HG03575 (cell line): Measurements from ENCODE around the gene EGR2.

Experiments used
- ATAC-seq: cut with Tn5 transposase; IDR thresholded peaks from one replicate; pipeline ENCODE4 v1.9.1; 2021; ENCODE audit not compliant: unreplicated experiment, insufficient number of reproducible peaks, low FRiP score; ENCODE audit errors: extremely low read depth

EGR2 gene

DNA sequence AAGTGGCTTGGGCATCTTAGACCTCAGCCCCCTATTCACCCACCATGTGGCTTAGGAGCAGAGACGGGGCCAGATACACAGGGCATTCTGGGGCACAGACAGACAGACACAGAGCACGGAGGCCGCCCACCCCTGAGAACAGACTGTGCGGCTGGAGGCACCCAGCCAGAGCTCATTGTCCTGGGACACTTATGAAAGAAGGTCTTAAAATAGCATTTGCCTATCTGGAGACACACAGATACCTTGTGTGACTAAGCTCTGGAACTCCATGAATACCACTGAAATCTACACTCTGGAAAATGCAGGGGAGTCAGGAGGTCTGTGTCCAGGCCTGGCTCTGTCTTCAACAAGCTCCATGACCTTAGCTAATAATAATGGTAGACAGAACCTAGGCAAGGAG lies 53.0 kb downstream of the EGR2 start:
- ATAC-seq = no peak
